Thymus (tissue), 11 donors: ENCODE results near the gene CFAP157. TPM values are rescaled to one million over a fixed set of nuclear protein-coding genes. Genes with fewer than 3 reads are reported as not detected.

Source experiments
- DNase-seq, 9 donors: peaks; one replicate each; pipeline ENCODE4 v3.0.0-alpha.2; 2013; ENCODE audit warnings: low spot score in 9 of 9, low read depth in 6 of 9, missing footprints in 1 of 9
- H3K27ac ChIP-seq, 2 donors: one replicate each; pipeline ENCODE4 v1.5.1; 2013; ENCODE audit warnings: control low read depth in 1 of 2, low read depth in 1 of 2, low read length in 1 of 2, mild to moderate bottlenecking in 1 of 2, moderate library complexity in 1 of 2
- H3K27me3 ChIP-seq, 2 donors: one replicate each; pipeline ENCODE4 v1.5.1; 2013; ENCODE audit warnings: low read length in 1 of 2; ENCODE audit not compliant: control insufficient read depth in 2 of 2, insufficient read depth in 1 of 2
- H3K36me3 ChIP-seq, 2 donors: one replicate each; pipeline ENCODE4 v1.5.1; 2013; ENCODE audit warnings: low read length in 1 of 2, mild to moderate bottlenecking in 1 of 2, moderate library complexity in 1 of 2; ENCODE audit not compliant: control insufficient read depth in 2 of 2, insufficient read depth in 2 of 2
- H3K4me1 ChIP-seq, 2 donors: one replicate each; pipeline ENCODE4 v1.5.1; 2013; ENCODE audit warnings: low read length in 2 of 2; ENCODE audit not compliant: control insufficient read depth in 2 of 2, insufficient read depth in 2 of 2
- H3K4me3 ChIP-seq, 2 donors: one replicate each; pipeline ENCODE4 v1.5.1; 2013; ENCODE audit warnings: low read length in 2 of 2, control low read depth in 1 of 2, mild to moderate bottlenecking in 1 of 2
- H3K9me3 ChIP-seq, 2 donors: one replicate each; pipeline ENCODE4 v1.5.1; 2013; ENCODE audit warnings: low read length in 1 of 2, mild to moderate bottlenecking in 1 of 2; ENCODE audit not compliant: control insufficient read depth in 2 of 2, insufficient read depth in 1 of 2
- WGBS: extraction: QIAGEN DNeasy Blood & Tissue Kit; methylation state at CpG from one replicate; pipeline ENCODE4 v1.1.7; 2013; 5-methylcytosine and 5-hydroxymethylcytosine counted together
- polyA plus RNA-seq: library from polyadenylated mRNA; stranded (reverse); fragments of 200-250 nt; gene quantifications from one replicate; pipeline ENCODE4 v1.2.3, GENCODE V29; 2013
- total RNA-seq: library from RNA; stranded (reverse); fragments of 120-200 nt; gene quantifications from one replicate; pipeline ENCODE4 v1.2.4, GENCODE V29; 2013
- donor health status: healthy.

CFAP157 gene
- total and polyA plus RNA-seq, 2 donors: 0.05 to 0.62 TPM

GRCh38 chr9:127729522-127730256, 22.9 kb downstream of the CFAP157 start:
- Histone ChIP-seq H3K9me3 (no peaks in the 10 kb centered on the region), H3K27me3 (peaks cover 0 to 2% of the 10 kb centered on the region in 2 donors), H3K36me3 (peaks cover 0 to 17% of the 10 kb centered on the region in 2 donors), H3K4me3 (no peak overlapping the region), H3K4me1 (peaks cover 4 to 9% of the 10 kb centered on the region in 2 donors), H3K27ac (no peak overlapping the region)
- 91% methylated on average over 18 of the region's 18 CpGs for WGBS
- no peak for DNase-seq

DNA sequence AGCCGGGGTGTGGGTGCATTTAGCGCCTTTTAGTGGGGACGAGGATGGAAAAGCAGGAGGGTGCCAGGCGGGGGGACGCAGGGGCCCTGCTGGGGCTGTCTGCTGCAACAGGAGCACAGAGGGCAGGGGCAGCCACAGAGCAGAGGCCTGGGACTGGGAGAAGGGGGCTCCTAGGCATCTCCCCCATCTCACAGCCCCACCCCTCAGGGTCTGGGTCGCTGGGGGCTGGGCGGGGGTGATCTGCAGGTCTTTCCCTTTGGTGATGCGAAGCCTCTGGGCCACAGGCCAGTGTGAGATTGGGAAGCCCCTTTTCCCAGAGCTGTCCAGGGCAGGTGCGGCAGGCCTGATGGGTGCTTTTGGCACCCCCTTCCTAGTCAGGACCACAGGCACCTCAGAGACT, 23.5 kb downstream of the CFAP157 start:
- 96% methylated on average over 9 of the region's 9 CpGs for WGBS
- H3K4me1 ChIP-seq: peaks cover 4 to 11% of the 10 kb centered on the region in 2 donors
- no peak overlapping the region for H3K4me3 ChIP-seq
- no peaks in the 10 kb centered on the region for H3K9me3 ChIP-seq
- H3K27me3 ChIP-seq: no peaks in the 10 kb centered on the region
- peaks cover 0 to 17% of the 10 kb centered on the region in 2 donors for H3K36me3 ChIP-seq
- DNase-seq: no peak
- no peak overlapping the region for H3K27ac ChIP-seq

DNA sequence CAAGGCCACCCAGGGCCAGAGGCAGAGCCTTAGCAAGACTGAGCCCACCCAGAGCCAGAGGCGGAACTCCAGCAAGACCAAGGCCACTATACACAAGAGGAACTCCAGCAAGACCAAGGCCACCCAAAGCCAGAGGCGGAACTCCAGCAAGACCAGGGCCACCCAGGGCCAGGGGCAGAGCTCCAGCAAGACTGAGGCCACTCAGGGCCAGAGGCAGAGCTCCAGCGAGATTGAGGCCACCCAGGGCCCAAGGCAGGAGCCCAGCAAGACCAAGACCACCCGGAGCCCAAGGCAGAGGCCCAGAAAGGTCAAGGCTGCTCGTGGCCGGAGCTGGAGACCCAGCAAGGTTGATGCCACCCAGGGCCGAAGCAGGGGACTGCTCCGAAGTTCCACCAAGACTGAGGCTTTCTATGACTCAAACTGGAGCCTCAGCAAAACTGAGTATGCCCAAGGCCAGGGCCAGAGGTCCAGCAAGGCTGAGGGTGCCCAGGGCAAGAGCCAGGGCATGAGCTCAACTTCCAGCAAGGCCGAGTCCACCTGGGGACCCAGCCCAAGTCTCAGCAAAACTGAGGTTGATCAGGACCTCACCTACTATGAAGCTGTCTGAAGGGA, 24.1 kb downstream of the CFAP157 start:
- 96% methylated on average over 9 of the region's 9 CpGs for WGBS
- no peak overlapping the region for H3K27ac ChIP-seq
- DNase-seq: no peak
- peaks cover 0 to 17% of the 10 kb centered on the region in 2 donors for H3K36me3 ChIP-seq
- peaks cover 8 to 17% of the 10 kb centered on the region in 2 donors for H3K4me1 ChIP-seq
- no peaks in the 10 kb centered on the region for H3K27me3 ChIP-seq
- no peak overlapping the region for H3K4me3 ChIP-seq
- H3K9me3 ChIP-seq: no peaks in the 10 kb centered on the region

DNA sequence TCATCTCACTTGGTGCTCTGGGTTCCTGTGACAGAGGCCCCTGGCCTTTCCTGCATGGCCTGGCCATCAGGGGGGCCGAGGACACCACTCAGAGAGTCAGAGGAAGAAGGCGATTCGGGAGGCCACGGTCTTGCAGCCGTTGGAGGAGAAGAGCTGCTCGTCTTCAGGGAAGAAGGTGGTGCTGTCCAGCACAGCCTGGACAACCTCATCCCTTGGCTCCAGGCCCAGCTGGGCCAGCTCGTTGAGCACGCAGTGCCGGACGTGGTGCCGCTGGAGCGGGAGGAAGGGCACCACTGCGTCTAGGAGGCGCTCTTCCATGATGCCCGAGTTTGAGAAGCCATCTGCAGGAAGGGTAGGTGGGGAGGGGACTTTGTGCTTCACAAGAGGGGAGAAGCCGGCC, 25.1 kb downstream of the CFAP157 start:
- Histone ChIP-seq H3K9me3 (no peaks in the 10 kb centered on the region), H3K36me3 (peaks cover 0 to 17% of the 10 kb centered on the region in 2 donors), H3K4me3 (no peak overlapping the region), H3K4me1 (peaks cover 8 to 18% of the 10 kb centered on the region in 2 donors), H3K27ac (no peak overlapping the region), H3K27me3 (no peaks in the 10 kb centered on the region)
- WGBS: 96% methylated on average over 16 of the region's 16 CpGs
- DNase-seq: no peak

- peaks cover 0 to 17% of the 10 kb centered on the region in 2 donors for H3K36me3 ChIP-seq
- no peak for DNase-seq
- H3K4me1 ChIP-seq: peaks cover 8 to 18% of the 10 kb centered on the region in 2 donors
- no peaks in the 10 kb centered on the region for H3K27me3 ChIP-seq
- 98% methylated on average over 21 of the region's 21 CpGs for WGBS
- no peaks in the 10 kb centered on the region for H3K9me3 ChIP-seq
- no peak overlapping the region for H3K4me3 ChIP-seq
- no peak overlapping the region for H3K27ac ChIP-seq
Observed at GRCh38 chr9:127732444-127732843, 25.7 kb downstream of the CFAP157 start.

DNA sequence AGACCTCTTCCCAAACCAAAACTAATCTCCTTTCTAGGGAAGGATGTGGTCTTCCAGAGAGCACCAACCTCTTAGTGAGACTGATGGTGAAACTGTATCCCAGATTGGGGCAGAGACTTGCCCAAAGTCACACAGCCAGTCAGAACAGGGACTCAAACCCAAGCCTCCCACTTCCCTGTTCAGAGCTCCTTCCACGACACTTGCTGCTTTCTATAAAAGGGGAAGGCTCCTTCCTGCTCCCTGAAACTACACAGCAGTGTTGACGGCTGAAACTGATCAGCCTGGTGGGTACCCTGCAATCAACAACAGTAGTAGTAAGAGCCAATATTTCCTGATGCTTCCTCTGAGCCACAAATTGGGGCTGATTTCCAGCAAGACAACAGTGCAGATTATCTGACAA, 26.8 kb downstream of the CFAP157 start:
- DNase-seq: no peak
- Histone ChIP-seq H3K4me3 (no peak overlapping the region), H3K9me3 (no peaks in the 10 kb centered on the region), H3K27ac (no peak overlapping the region), H3K36me3 (peaks cover 7 to 26% of the 10 kb centered on the region in 2 donors), H3K4me1 (peaks cover 8 to 18% of the 10 kb centered on the region in 2 donors), H3K27me3 (no peaks in the 10 kb centered on the region)
- 90% methylated on average over 2 of the region's 2 CpGs for WGBS

GRCh38 chr9:127734247-127734746, 27.5 kb downstream of the CFAP157 start:
- no peaks in the 10 kb centered on the region for H3K27me3 ChIP-seq
- peak overlapping the region; percentile 71 to 76 for H3K4me3 ChIP-seq
- peak in 1 of 9 donors; percentile 75 for DNase-seq
- H3K36me3 ChIP-seq: peaks cover 14 to 33% of the 10 kb centered on the region in 2 donors
- H3K9me3 ChIP-seq: no peaks in the 10 kb centered on the region
- WGBS: 69% methylated on average over 22 of the region's 22 CpGs
- H3K27ac ChIP-seq: peak overlapping the region; percentile 85 to 93
- H3K4me1 ChIP-seq: peaks cover 8 to 18% of the 10 kb centered on the region in 2 donors

DNA sequence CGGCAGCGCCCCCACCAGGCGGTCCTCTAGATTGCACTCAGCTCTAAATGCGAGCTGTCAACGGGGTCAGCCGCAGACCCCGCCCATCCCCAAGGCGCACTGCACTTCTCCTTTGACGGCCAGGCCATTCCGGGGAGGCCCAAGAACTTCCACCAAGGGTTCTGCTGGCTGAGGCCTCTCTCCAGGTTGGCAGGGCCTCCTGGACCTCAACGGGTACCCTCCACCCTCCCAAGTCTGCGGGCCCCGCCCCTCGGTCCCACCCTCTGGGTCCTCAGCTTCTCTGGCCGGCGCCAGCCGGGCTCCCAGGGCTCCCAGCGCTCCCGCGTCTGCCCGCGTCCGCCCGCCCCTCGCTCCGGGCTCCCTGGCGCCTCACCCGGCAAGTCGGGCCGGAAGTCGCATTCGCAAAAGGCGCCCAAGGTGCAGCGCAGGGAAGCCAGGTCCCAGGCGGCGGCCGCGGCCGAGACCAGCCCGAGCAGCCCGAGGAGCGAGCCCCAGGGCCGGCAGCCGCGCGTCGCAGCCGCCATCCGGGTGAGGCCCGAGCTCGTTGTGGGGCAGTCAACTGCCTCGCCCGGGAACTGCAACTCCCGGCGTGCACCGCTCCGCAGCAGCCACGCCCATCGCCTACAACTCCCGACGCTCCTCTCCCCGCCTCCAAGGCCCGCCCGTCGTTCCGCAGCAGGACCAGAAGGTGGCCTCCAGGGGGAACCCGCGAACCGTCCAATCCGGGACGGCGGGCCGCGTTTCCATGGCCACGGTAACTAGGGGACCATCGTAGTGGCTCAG, 28.1 kb downstream of the CFAP157 start, which contains the start of gene TOR2A:
Gene TOR2A, minus strand, starts transcription at position 548 of the 783 bp plus-strand sequence. Its CDS starts 24 bp downstream, at position 524.
- Histone ChIP-seq H3K4me3 (peak within 1 kb of the TSS; percentile 71 to 76), H3K27ac (peak within 1 kb of the TSS; percentile 85 to 93), H3K36me3 (peaks cover 20 to 39% of the 10 kb centered on the region in 2 donors), H3K9me3 (peaks cover under 1 to 1% of the 10 kb centered on the region in 2 donors), H3K4me1 (peaks cover 8 to 18% of the 10 kb centered on the region in 2 donors), H3K27me3 (no peaks in the 10 kb centered on the region)
- under 1% methylated on average over 76 of the region's 76 CpGs for WGBS
- DNase-seq: peak; percentile 87 to 98 (median 96)
